Left renal cortex interstitium (tissue), 4 donors: ENCODE measurements around the gene CACNA1G. TPM values are rescaled to one million over a fixed set of nuclear protein-coding genes. Genes with fewer than 3 reads are reported as not detected.

Experiments used
- DNase-seq, 4 donors: peaks; one replicate each; pipeline ENCODE4 v3.0.0-alpha.2; 2013; ENCODE audit warnings: low read depth in 4 of 4, low spot score in 2 of 4, missing footprints in 1 of 4
- polyA plus RNA-seq, 4 donors: library from polyadenylated mRNA; unstranded; fragments of 120-200 nt; gene quantifications; one replicate each; pipeline ENCODE4 v1.2.1, GENCODE V29; 2013; ENCODE audit not compliant: insufficient read length in 4 of 4

Gene CACNA1G
- polyA plus RNA-seq, 4 donors = 7.6 to 10.4 (median 8.1) TPM

GRCh38 chr17:50627782-50628601 is 67.5 kb downstream of the CACNA1G start:
- DNase-seq = no peak

GRCh38 chr17:50629902-50630301 is 69.4 kb downstream of the CACNA1G start:
- DNase-seq = no peak

- no peak for DNase-seq
Measured at GRCh38 chr17:50630524-50631194, 70.1 kb downstream of the CACNA1G start.

- DNase-seq = no peak
Measured at GRCh38 chr17:50631195-50631907, 70.8 kb downstream of the CACNA1G start.

- DNase-seq = no peak
Measured at GRCh38 chr17:50631908-50632571, 71.5 kb downstream of the CACNA1G start.

GRCh38 chr17:50632637-50633036 is 72.1 kb downstream of the CACNA1G start:
- no peak for DNase-seq

- DNase-seq = no peak
Measured at GRCh38 chr17:50633683-50634082, 73.2 kb downstream of the CACNA1G start.

GRCh38 chr17:50634224-50634914 is 73.9 kb downstream of the CACNA1G start, which contains the start of gene ABCC3:
Gene ABCC3 (plus strand): TSS chr17:50634881. CDS start chr17:50634937, 56 bp downstream.
- no peak for DNase-seq

- DNase-seq = no peak
Measured at GRCh38 chr17:50634915-50635731, 74.6 kb downstream of the CACNA1G start.

- DNase-seq = no peak
Measured at GRCh38 chr17:50635732-50635981, 75.1 kb downstream of the CACNA1G start.

GRCh38 chr17:50635982-50636803 is 75.7 kb downstream of the CACNA1G start:
- no peak for DNase-seq

- DNase-seq = no peak
Measured at GRCh38 chr17:50636804-50637195, 76.3 kb downstream of the CACNA1G start.

- no peak for DNase-seq
Measured at GRCh38 chr17:50637829-50638605, 77.5 kb downstream of the CACNA1G start.

GRCh38 chr17:50638606-50638965 is 78.1 kb downstream of the CACNA1G start:
- no peak for DNase-seq

GRCh38 chr17:50638966-50639713 is 78.6 kb downstream of the CACNA1G start:
- no peak for DNase-seq

GRCh38 chr17:50640686-50641351 is 80.3 kb downstream of the CACNA1G start:
- DNase-seq = no peak

- no peak for DNase-seq
Measured at GRCh38 chr17:50641357-50641756, 80.8 kb downstream of the CACNA1G start.
